Measurements from ENCODE around the gene NREP.

DNA sequence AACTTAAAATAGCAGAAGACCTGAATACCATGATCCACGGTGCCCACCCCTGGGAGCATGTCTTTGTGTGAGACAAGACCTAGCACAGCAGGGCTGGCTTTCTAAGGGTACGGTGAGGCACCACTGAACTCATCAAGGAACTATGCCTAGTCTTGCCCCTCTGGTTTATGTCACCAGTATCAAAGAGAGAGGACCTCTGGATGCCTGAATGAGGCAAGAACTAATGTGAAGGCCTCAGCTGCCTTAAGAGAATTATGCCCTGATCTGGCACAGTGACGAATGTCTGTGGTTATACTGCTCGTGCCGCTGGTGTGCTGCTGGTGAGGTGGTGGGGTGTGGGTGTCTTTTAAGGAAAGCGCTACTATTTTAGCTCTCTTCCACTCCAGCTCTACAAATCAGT, 23.0 kb downstream of the NREP start:
- TF ChIP-seq CEBPB (IDR thresholded peaks at IDR 0.05; ENCODE audit: low read depth) (no peak), YY1 (IDR thresholded peaks at IDR 0.05; ENCODE audit: extremely low read depth, insufficient replicate concordance, low read depth, low read length) (no peak), EZH2phosphoT487 (IDR thresholded peaks at IDR 0.05; ENCODE audit: borderline replicate concordance) (no peak), TCF7L2 (IDR thresholded peaks at IDR 0.05; ENCODE audit: borderline replicate concordance, extremely low read depth, insufficient read depth, insufficient read length) (no peak), POLR2A (IDR thresholded peaks at IDR 0.05; ENCODE audit: borderline replicate concordance, extremely low read depth, insufficient read depth, insufficient read length) (no peak), RAD21 (IDR thresholded peaks at IDR 0.05; ENCODE audit: low read depth) (no peak)
- TF ChIP-seq, protein P1, sequence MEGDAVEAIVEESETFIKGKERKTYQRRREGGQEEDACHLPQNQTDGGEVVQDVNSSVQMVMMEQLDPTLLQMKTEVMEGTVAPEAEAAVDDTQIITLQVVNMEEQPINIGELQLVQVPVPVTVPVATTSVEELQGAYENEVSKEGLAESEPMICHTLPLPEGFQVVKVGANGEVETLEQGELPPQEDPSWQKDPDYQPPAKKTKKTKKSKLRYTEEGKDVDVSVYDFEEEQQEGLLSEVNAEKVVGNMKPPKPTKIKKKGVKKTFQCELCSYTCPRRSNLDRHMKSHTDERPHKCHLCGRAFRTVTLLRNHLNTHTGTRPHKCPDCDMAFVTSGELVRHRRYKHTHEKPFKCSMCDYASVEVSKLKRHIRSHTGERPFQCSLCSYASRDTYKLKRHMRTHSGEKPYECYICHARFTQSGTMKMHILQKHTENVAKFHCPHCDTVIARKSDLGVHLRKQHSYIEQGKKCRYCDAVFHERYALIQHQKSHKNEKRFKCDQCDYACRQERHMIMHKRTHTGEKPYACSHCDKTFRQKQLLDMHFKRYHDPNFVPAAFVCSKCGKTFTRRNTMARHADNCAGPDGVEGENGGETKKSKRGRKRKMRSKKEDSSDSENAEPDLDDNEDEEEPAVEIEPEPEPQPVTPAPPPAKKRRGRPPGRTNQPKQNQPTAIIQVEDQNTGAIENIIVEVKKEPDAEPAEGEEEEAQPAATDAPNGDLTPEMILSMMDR (IDR thresholded peaks at IDR 0.05 in 2 of 3, conservative IDR thresholded peaks at IDR 0.05 in 1 of 3; ENCODE audit: borderline replicate concordance in 1 of 3, insufficient read depth in 1 of 3, low read depth in 2 of 3, low read length in 2 of 3): no peak
- TF ChIP-seq, protein P2, sequence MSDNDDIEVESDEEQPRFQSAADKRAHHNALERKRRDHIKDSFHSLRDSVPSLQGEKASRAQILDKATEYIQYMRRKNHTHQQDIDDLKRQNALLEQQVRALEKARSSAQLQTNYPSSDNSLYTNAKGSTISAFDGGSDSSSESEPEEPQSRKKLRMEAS (IDR thresholded peaks at IDR 0.05): no peak
- TF ChIP-seq, protein P3, sequence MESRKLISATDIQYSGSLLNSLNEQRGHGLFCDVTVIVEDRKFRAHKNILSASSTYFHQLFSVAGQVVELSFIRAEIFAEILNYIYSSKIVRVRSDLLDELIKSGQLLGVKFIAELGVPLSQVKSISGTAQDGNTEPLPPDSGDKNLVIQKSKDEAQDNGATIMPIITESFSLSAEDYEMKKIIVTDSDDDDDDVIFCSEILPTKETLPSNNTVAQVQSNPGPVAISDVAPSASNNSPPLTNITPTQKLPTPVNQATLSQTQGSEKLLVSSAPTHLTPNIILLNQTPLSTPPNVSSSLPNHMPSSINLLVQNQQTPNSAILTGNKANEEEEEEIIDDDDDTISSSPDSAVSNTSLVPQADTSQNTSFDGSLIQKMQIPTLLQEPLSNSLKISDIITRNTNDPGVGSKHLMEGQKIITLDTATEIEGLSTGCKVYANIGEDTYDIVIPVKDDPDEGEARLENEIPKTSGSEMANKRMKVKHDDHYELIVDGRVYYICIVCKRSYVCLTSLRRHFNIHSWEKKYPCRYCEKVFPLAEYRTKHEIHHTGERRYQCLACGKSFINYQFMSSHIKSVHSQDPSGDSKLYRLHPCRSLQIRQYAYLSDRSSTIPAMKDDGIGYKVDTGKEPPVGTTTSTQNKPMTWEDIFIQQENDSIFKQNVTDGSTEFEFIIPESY (IDR thresholded peaks at IDR 0.05; ENCODE audit: extremely low read depth, insufficient replicate concordance, low read length): no peak
